ENCODE data around the gene ARMC12. TPM values are rescaled to one million over a fixed set of nuclear protein-coding genes. Genes with fewer than 3 reads are reported as not detected.

Gene ARMC12
- total RNA-seq, 1 experiment from 2014 or later, result 0.60 TPM

DNA sequence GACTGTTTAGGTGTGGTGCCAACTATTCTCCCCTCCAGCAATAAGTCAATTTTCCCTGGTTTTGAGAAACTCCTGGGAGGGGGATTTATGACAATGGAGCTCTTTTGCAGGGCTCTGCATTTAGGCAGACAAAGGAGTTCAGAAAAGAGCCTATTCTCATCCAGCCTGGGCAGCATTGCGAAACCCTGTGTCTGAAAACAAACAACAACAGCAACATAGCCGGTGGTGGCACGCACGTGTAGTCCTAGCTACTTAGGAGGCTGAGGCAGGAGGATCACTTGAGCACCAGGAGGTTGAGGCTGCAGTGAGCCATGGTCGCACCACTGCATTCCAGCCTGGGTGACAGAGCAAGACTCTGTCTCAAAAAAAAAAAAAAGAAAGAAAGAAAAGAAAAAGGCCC, 53.9 kb downstream of the ARMC12 start:
- H3K36me3 ChIP-seq (ENCODE audit: insufficient read depth, low read length), result no peaks in the 10 kb centered on the region

DNA sequence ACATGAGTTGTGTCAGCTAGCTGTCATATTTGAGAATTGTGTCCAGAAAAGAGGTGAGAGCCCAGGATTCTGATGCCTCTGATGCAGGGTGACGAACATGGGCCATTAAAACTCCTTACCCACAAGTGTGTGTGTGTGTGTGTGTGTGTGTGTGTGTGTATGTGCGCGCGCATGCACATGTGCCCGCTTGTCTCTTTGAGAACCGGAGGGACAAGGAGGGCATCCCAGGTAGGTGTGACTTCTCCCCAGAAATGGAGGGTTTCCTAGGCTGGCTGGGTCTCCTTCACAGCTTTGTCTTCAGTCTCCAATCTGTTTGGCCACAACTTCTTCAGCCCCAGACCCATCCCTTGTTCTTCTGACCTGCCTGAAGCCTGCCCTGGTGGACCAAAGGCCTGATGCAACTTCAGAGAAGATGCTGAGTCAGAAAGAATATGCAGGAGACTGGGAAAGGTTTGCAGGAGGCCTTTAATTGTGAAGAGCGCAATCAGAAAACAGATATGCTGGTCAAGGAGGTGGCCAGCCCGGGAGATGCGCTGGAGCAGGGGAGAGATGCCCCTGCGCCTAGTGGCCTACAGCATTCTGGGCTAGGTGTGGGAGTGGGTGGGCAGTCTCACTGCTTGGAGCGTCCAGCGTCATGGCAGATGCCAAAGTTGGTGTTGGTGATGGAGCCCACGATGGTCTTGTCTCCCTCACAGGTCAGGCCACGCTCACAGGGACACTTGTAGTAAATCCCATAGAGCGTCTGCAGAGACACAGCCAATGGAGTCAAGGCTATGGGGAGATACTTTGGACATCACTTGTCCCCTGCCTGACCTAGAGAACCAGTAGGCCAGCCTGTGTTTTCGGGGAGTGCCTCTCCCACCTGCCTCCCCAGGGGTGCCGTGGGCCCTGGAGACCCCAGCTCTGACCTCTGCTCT, 58.0 kb downstream of the ARMC12 start:
- Histone ChIP-seq H3K36me3 (ENCODE audit: insufficient read depth, low read length) (no peaks in the 10 kb centered on the region), H3K79me2 (ENCODE audit: low read length) (no peaks in the 10 kb centered on the region), H3K4me2 (ENCODE audit: low read depth, low read length, poor library complexity, severe bottlenecking) (no peak overlapping the region), H3K9me3 (ENCODE audit: low read length) (no peaks in the 10 kb centered on the region), H4K20me1 (ENCODE audit: insufficient read depth, low read depth, low read length) (no peaks in the 10 kb centered on the region), H3K27me3 (ENCODE audit: low read length) (no peaks in the 10 kb centered on the region), H2AFZ (ENCODE audit: low read length) (no peak overlapping the region), H3K9me2 (replicated peaks; ENCODE audit: insufficient read depth, low read length) (no peaks in the 10 kb centered on the region), H3K9ac (ENCODE audit: low read length) (no peak overlapping the region), H3K4me1 (ENCODE audit: low read length) (no peaks in the 10 kb centered on the region), H3K27ac (ENCODE audit: low read length) (no peak overlapping the region), H3K4me3 (ENCODE audit: low read length) (no peak overlapping the region)
- DNase-seq, result no peak

More for the DNA sequence above, 53.9 kb downstream of the ARMC12 start:
- no peaks in the 10 kb centered on the region for H3K27me3 ChIP-seq (ENCODE audit: low read length)
- H4K20me1 ChIP-seq (ENCODE audit: insufficient read depth, low read depth, low read length), result no peaks in the 10 kb centered on the region
- H3K4me2 ChIP-seq (ENCODE audit: low read depth, low read length, poor library complexity, severe bottlenecking), result no peak overlapping the region
- H3K4me1 ChIP-seq (ENCODE audit: low read length), result no peaks in the 10 kb centered on the region
- no peaks in the 10 kb centered on the region for H3K9me3 ChIP-seq (ENCODE audit: low read length)
- H3K79me2 ChIP-seq (ENCODE audit: low read length), result no peaks in the 10 kb centered on the region
- no peak for DNase-seq
- no peak overlapping the region for H3K27ac ChIP-seq (ENCODE audit: low read length)
- no peaks in the 10 kb centered on the region for H3K9me2 ChIP-seq (replicated peaks; ENCODE audit: insufficient read depth, low read length)
- H2AFZ ChIP-seq (ENCODE audit: low read length), result no peak overlapping the region
- H3K4me3 ChIP-seq (ENCODE audit: low read length), result no peak overlapping the region
- no peak overlapping the region for H3K9ac ChIP-seq (ENCODE audit: low read length)

DNA sequence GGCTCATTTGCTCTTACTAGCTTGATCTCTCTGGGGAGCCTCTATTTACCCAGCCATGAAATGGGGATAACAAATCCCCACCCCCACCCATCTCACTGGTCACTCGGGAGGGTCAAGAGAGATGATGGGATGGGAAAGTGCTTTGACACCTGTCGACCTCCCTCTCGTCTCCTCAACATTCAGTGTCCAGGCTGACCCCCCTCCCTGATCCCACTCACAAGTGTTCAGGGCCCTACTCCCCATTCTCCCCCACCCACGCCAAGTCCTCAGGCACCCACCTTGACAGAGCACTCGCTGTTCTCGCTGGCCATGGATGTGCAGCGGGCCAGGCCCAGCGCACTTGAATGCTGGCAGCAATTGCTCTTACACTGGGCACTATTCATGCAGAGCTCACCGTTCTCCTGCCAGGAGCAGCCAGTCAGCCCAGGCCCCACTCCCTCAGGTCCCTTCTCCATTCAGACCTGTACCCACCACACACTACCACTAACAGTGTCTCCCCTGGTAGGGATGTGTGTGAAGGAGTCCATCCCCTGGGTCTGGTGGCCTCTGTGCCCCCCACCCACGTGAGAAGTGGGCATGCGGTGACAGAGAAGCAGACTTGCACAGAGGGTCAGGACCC, 58.7 kb downstream of the ARMC12 start:
- Histone ChIP-seq H3K4me1 (ENCODE audit: low read length) (no peaks in the 10 kb centered on the region), H3K9me3 (ENCODE audit: low read length) (no peaks in the 10 kb centered on the region), H2AFZ (ENCODE audit: low read length) (no peak overlapping the region), H3K36me3 (ENCODE audit: insufficient read depth, low read length) (no peaks in the 10 kb centered on the region), H3K4me3 (ENCODE audit: low read length) (no peak overlapping the region), H3K9me2 (replicated peaks; ENCODE audit: insufficient read depth, low read length) (no peaks in the 10 kb centered on the region), H3K9ac (ENCODE audit: low read length) (no peak overlapping the region), H3K79me2 (ENCODE audit: low read length) (no peaks in the 10 kb centered on the region), H4K20me1 (ENCODE audit: insufficient read depth, low read depth, low read length) (no peaks in the 10 kb centered on the region), H3K27ac (ENCODE audit: low read length) (no peak overlapping the region), H3K27me3 (ENCODE audit: low read length) (no peaks in the 10 kb centered on the region), H3K4me2 (ENCODE audit: low read depth, low read length, poor library complexity, severe bottlenecking) (no peak overlapping the region)
- DNase-seq, result no peak

DNA sequence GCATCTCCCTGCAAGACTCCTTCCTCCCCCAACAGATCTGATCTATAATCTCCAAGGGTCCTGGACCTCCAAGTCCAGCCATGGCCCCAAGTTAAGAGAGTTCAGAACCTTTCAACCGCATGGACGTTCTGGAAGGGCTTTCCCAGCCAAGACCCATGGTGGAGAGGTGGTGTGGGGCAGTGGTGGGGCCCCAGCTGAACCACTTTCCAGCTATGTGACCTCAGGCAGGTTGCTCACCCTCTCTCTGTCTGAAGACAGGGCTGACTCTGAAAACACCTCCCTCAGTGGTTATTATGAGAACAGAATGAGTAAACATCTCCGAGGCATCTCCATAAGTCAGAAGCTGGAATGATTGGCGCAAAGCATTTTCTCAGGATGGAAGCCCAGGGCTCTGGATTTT, 59.4 kb downstream of the ARMC12 start:
- Histone ChIP-seq H3K9me2 (replicated peaks; ENCODE audit: insufficient read depth, low read length) (no peaks in the 10 kb centered on the region), H3K79me2 (ENCODE audit: low read length) (no peaks in the 10 kb centered on the region), H3K4me2 (ENCODE audit: low read depth, low read length, poor library complexity, severe bottlenecking) (no peak overlapping the region), H3K36me3 (ENCODE audit: insufficient read depth, low read length) (no peaks in the 10 kb centered on the region), H3K4me1 (ENCODE audit: low read length) (no peaks in the 10 kb centered on the region), H3K9ac (ENCODE audit: low read length) (no peak overlapping the region), H2AFZ (ENCODE audit: low read length) (no peak overlapping the region), H3K27me3 (ENCODE audit: low read length) (no peaks in the 10 kb centered on the region), H3K27ac (ENCODE audit: low read length) (no peak overlapping the region), H4K20me1 (ENCODE audit: insufficient read depth, low read depth, low read length) (no peaks in the 10 kb centered on the region), H3K9me3 (ENCODE audit: low read length) (no peaks in the 10 kb centered on the region), H3K4me3 (ENCODE audit: low read length) (no peak overlapping the region)
- no peak for DNase-seq

DNA sequence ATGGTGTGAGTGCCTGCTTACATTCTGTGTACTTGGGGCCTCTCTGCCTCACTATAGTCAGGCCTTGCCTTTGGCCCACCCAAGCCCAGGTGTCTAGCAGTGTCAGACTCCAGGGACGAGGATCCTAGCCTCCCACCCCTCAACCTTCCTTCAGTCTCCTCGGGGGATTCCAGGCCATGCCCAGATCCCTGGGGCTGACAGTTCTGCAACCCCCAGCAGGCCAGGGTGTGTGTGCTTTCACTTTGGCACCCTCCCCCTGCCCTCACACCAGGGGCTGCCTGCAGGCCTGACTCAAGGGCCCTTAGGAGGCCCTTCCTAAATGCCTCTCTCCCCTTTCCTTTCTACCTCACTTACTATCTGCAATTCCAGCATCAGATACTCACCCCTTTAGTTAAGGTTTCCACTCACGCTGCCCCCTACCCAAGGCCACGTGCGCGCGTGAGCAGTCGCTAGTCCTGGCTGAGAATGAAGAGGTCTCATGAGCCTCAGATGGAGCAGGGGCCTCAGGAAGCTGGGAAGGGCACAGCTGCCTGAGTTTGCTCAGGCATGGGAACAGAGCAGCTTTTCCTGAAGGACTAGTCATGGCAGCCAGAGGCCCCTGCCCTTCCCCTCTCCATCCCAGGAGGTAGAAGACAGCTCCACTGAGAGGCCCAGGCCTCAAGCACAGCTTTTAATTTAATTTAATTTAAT, 61.1 kb downstream of the ARMC12 start:
- Histone ChIP-seq H3K36me3 (ENCODE audit: insufficient read depth, low read length) (no peaks in the 10 kb centered on the region), H3K27me3 (ENCODE audit: low read length) (no peaks in the 10 kb centered on the region), H2AFZ (ENCODE audit: low read length) (no peak overlapping the region), H3K9me2 (replicated peaks; ENCODE audit: insufficient read depth, low read length) (no peaks in the 10 kb centered on the region), H3K4me2 (ENCODE audit: low read depth, low read length, poor library complexity, severe bottlenecking) (no peak overlapping the region), H3K9me3 (ENCODE audit: low read length) (no peaks in the 10 kb centered on the region), H3K79me2 (ENCODE audit: low read length) (no peaks in the 10 kb centered on the region), H3K9ac (ENCODE audit: low read length) (no peak overlapping the region), H4K20me1 (ENCODE audit: insufficient read depth, low read depth, low read length) (no peaks in the 10 kb centered on the region), H3K27ac (ENCODE audit: low read length) (no peak overlapping the region), H3K4me1 (ENCODE audit: low read length) (no peaks in the 10 kb centered on the region), H3K4me3 (ENCODE audit: low read length) (no peak overlapping the region)
- no peak for DNase-seq

Other genes starting within 250 kb of the ARMC12 start
- not detected in 2 replicates for gene TEAD3, start 240.0 kb upstream of the ARMC12 start, total RNA-seq (2014; rRNA removed; shearing (Covaris generic); ENCODE audit: low replicate concordance)
- gene TULP1, start 224.1 kb upstream of the ARMC12 start, total RNA-seq (2014; rRNA removed; shearing (Covaris generic); ENCODE audit: low replicate concordance), result not detected in 2 replicates
- 22.9 and 28.3 TPM in 2 replicates for gene FKBP5, start 48.1 kb upstream of the ARMC12 start, total RNA-seq (2014; rRNA removed; shearing (Covaris generic); ENCODE audit: low replicate concordance)
- gene CLPSL2, start 39.6 kb downstream of the ARMC12 start, total RNA-seq (2014; rRNA removed; shearing (Covaris generic); ENCODE audit: low replicate concordance), result not detected in 2 replicates
- not detected in 2 replicates for gene CLPSL1, start 44.0 kb downstream of the ARMC12 start, total RNA-seq (2014; rRNA removed; shearing (Covaris generic); ENCODE audit: low replicate concordance)
- gene CLPS, start 60.3 kb downstream of the ARMC12 start, total RNA-seq (2014; rRNA removed; shearing (Covaris generic); ENCODE audit: low replicate concordance), result not detected in 2 replicates
- 1.9 TPM in 1 of 2 replicates, not detected in the other for gene LHFPL5, start 68.3 kb downstream of the ARMC12 start, total RNA-seq (2014; rRNA removed; shearing (Covaris generic); ENCODE audit: low replicate concordance)
- gene SRPK1, start 184.1 kb downstream of the ARMC12 start, total RNA-seq (2014; rRNA removed; shearing (Covaris generic); ENCODE audit: low replicate concordance), result 94.4 and 104 TPM in 2 replicates